Loucy (cell line): ENCODE data around the gene RASGRP2.

ENCODE experiments used
- EZH2phosphoT487 ChIP-seq: fragments of 200-600 bp; IDR thresholded peaks from 2 replicates; pipeline ENCODE4 v1.6.1; 2018; ENCODE audit warnings: antibody characterized with exemption, mild to moderate bottlenecking, moderate library complexity, borderline replicate concordance
- TF ChIP-seq, protein P1 (sequence below): fragments of 200-600 bp; sonication (generic); conservative IDR thresholded peaks from 2 replicates; pipeline ENCODE4 v1.5.1; 2014; ENCODE audit warnings: mild to moderate bottlenecking, antibody characterized with exemption, low read length

DNA sequence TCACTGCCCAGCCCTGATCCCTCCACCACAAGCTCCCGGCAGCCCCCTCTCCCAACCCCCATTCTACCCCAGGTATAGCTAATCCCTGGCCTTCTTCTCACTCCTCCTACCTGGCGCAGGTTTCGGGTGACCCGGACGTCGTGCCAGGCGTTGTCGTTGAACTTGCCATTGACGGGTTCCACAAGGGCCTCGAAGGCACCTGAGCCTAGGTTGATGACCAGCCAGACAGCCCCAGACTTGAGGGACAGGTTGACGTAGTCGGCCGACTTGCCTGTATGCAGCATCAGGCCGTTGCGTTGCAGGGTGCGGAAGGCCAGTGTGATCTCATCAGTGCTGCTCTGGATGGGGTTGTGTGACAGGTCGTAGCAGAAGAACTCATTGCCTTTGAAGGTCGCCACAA is 58.4 kb downstream of the RASGRP2 start:
- TF ChIP-seq, protein P1, sequence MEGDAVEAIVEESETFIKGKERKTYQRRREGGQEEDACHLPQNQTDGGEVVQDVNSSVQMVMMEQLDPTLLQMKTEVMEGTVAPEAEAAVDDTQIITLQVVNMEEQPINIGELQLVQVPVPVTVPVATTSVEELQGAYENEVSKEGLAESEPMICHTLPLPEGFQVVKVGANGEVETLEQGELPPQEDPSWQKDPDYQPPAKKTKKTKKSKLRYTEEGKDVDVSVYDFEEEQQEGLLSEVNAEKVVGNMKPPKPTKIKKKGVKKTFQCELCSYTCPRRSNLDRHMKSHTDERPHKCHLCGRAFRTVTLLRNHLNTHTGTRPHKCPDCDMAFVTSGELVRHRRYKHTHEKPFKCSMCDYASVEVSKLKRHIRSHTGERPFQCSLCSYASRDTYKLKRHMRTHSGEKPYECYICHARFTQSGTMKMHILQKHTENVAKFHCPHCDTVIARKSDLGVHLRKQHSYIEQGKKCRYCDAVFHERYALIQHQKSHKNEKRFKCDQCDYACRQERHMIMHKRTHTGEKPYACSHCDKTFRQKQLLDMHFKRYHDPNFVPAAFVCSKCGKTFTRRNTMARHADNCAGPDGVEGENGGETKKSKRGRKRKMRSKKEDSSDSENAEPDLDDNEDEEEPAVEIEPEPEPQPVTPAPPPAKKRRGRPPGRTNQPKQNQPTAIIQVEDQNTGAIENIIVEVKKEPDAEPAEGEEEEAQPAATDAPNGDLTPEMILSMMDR = no peak
- TF ChIP-seq EZH2phosphoT487 = no peak
